Heart right ventricle (tissue), 16 donors: ENCODE results near the gene TDRD3. TPM values are rescaled to one million over a fixed set of nuclear protein-coding genes. Genes with fewer than 3 reads are reported as not detected.
"Not testable (repeated sequence)": the region's sequence is repeated elsewhere in the genome, so short reads cannot be mapped to it uniquely, and the experiment has no call there.

Experiments used
- ATAC-seq, 8 donors: fragments of 200-7000 bp; cut with Tn5 transposase; one replicate each; pipeline ENCODE4 v1.9.1; 2020; ENCODE audit warnings: mild to moderate bottlenecking in 8 of 8, moderate library complexity in 8 of 8, moderate number of reproducible peaks in 1 of 8
- DNase-seq, 2 donors: peaks; one replicate each; pipeline ENCODE4 v3.0.0-alpha.2; 2020
- H3K27ac ChIP-seq, 10 donors: fragments of 200-600 bp; sonication (generic) in 2 of 10; one replicate each; pipeline versions ENCODE4 v1.5.0 to v1.8.0; 2020 to 2022; ENCODE audit warnings: mild to moderate bottlenecking in 3 of 10
- H3K27me3 ChIP-seq, 7 donors: fragments of 200-600 bp; one replicate each; pipeline ENCODE4 v1.8.0; 2021 to 2022; ENCODE audit warnings: mild to moderate bottlenecking in 2 of 7
- H3K36me3 ChIP-seq, 9 donors: fragments of 200-600 bp; sonication (generic) in 1 of 9; one replicate each; pipeline versions ENCODE4 v1.5.0 to v1.8.0; 2020 to 2022; ENCODE audit warnings: mild to moderate bottlenecking in 2 of 9
- H3K4me1 ChIP-seq, 9 donors: fragments of 200-600 bp; sonication (generic) in 1 of 9; one replicate each; pipeline versions ENCODE4 v1.5.0 to v1.8.0; 2020 to 2022; ENCODE audit warnings: mild to moderate bottlenecking in 4 of 9
- H3K4me3 ChIP-seq, 10 donors: fragments of 200-600 bp; sonication (generic) in 2 of 10; one replicate each; pipeline versions ENCODE4 v1.5.0 to v1.8.0; 2020 to 2022; ENCODE audit warnings: mild to moderate bottlenecking in 7 of 10, moderate library complexity in 2 of 10
- H3K9me3 ChIP-seq, 11 donors: fragments of 200-600 bp in 10 of 11; sonication (generic) in 2 of 11; one replicate each; pipeline versions ENCODE4 v1.5.0 to v1.8.0; 2013 to 2022; ENCODE audit warnings: mild to moderate bottlenecking in 2 of 11, control low read depth in 1 of 11, moderate library complexity in 1 of 11
- CTCF ChIP-seq, 9 donors: fragments of 200-600 bp; sonication (generic) in 2 of 9; IDR thresholded peaks; one replicate each; pipeline versions ENCODE4 v1.5.0 to v1.8.0; 2021 to 2022; ENCODE audit warnings: antibody characterized with exemption in 9 of 9, mild to moderate bottlenecking in 5 of 9, moderate library complexity in 1 of 9
- whole genome bisulfite sequencing, 2 donors: extraction: QIAGEN DNeasy Blood & Tissue Kit; methylation state at CpG; one replicate each; pipeline ENCODE4 v1.1.7; 2013; ENCODE audit warnings: inconsistent platforms in 1 of 2; 5-methylcytosine and 5-hydroxymethylcytosine counted together
- intact Hi-C, 10 donors: fragments of 100-400 bp; cut with DNase I; formaldehyde crosslinking; loops; one replicate each; pipeline versions ENCODE4 v1.11.1 to v1.14.2; 2022
- polyA plus RNA-seq, 2 donors: library from polyadenylated mRNA; stranded (reverse); fragments of 200-250 nt; gene quantifications; one replicate each; pipeline ENCODE4 v1.2.3, GENCODE V29; 2013
- total RNA-seq, 10 donors: library from RNA; stranded (reverse); fragmentation: NEBNext Ultra II Directional in 3 of 10; extraction: Animal tissue kit (Norgen Biotek cat#: 25700) in 3 of 10; gene quantifications; one replicate each; pipeline versions ENCODE4 v1.2.1 to v1.2.4, GENCODE V29; 2021 to 2023
- donor health status: Arrhythmogenic right ventricular cardiomyopathy.
- donor health status: ischemic (EF 13 %, LVEDD 7.1; RV severe dilation, severe dysfunction).
- donor health status: healthy with polysubstance abuse.
- donor health status: DM: no; HTN: yes; CAD: no.
- donor health status: DM: no; HTN: no; CAD: no.
- donor health status: ischemic (EF 25% LVEDD 6.9; RV normal size, moderate dysfunction).
- donor health status: ischemic (EF 25% LVEDD 5.7; RV mildly dilated, moderate dysfunction).
- donor health status: healthy.
- donor health status: DM: yes; HTN: yes; CAD: no.
- donor health status: Ischemic cardiomyopathy.
- donor health status: ischemic (EF 35%, LVEDD 5.7; RV mildly dilated, moderate dysfunction).
- donor health status: nonischemic (EF 11% LVEDD 7.7; RV severe dilation, severe dysfunction).
- donor health status: DM: yes; HTN: yes; CAD: no.
- donor health status: PGD.
- donor health status: ischemic (EF 29% LVEDD 5.4; RV normal size, mild dysfunction).
- donor health status: nonischemic (EF 23%, LVEDD 6.1; RV moderate dilation, normal function).

TDRD3 gene
- total and polyA plus RNA-seq, 12 donors, result 9.8 to 60.7 (median 47.2) TPM

GRCh38 chr13:60372141-60372540, 24.9 kb upstream of the TDRD3 start:
- Histone ChIP-seq H3K27ac (no peak overlapping the region), H3K4me1 (no peaks in the 10 kb centered on the region), H3K27me3 (no peaks in the 10 kb centered on the region), H3K4me3 (no peak overlapping the region), H3K36me3 (no peaks in the 10 kb centered on the region), H3K9me3 (peaks cover 0 to 5% (median 0%) of the 10 kb centered on the region in 11 donors)
- no peak for TF ChIP-seq CTCF (IDR thresholded peaks at IDR 0.05)
- intact Hi-C loops, result no loop called here
- no peak for ATAC-seq
- 92 to 95% methylated on average over 2 of the region's 2 CpGs for WGBS, 2 donors
- no peak for DNase-seq

- WGBS, 2 donors, result 75 to 78% methylated on average over 3 of the region's 3 CpGs
- H3K36me3 ChIP-seq, DNase-seq, H3K4me3 ChIP-seq, H3K27me3 ChIP-seq, intact Hi-C loops, H3K27ac ChIP-seq, H3K4me1 ChIP-seq, H3K9me3 ChIP-seq, ATAC-seq: not testable (repeated sequence)
Measured at GRCh38 chr13:60379282-60379681, 17.7 kb upstream of the TDRD3 start.

DNA sequence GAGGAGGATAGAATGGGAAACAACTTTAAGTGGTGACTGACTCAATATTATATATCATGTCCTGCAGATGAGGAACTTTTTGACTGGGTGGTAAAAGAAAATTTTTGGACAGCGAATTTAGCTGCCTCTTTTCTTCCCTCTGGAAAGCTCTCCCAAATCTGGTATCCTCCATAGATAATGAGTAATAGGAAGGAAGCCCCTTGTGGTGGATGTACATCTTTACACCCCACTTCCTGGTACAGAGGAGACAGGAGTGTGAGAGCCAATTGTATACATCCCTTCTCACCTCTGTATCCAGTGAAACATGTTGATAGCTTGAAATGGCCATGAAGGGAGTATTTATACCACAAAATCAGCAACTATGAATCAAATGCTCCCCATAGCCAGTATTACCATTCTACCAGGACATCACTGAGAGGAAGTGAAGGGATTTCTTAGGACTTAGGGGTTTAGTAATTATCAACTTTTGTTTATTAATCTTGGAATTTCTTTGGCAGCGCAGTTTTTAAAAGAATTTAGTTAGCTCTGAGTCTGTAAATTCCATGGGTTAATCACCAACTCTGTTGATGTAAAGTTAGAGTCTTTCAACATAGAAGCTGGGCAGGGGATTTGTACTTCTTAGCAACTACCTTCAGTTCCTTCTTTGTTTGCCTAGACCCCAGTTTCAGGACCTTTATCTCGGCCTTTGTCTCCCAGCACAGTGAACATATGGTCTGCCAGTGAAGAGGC, 17.0 kb upstream of the TDRD3 start:
- no peak for TF ChIP-seq CTCF (IDR thresholded peaks at IDR 0.05)
- intact Hi-C loops, result no loop called here

DNA sequence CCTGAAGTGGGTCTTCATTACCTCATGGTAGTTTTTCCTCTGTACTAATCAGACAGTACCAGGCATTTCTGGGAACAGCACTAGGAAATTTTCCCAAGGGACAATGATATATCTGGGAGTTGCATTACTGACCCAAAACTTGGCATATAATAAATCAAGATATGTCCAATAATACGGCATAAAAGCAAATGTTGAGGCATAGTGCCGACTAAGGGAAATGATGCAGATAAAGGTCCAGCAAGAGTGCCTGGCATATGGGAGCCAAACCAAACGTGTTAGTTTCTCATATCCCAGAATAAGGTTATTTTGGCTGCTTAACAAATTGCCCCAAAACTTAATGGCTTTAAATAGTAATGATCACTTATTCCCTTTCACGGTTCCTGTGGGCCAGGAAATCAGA, 12.1 kb upstream of the TDRD3 start:
- no peaks in the 10 kb centered on the region for H3K36me3 ChIP-seq
- H3K4me1 ChIP-seq, result no peaks in the 10 kb centered on the region
- H3K4me3 ChIP-seq, result no peak overlapping the region
- ATAC-seq (no peak), DNase-seq (no peak)
- intact Hi-C loops, result no loop called here
- H3K27ac ChIP-seq, result no peak overlapping the region
- H3K9me3 ChIP-seq, result no peaks in the 10 kb centered on the region
- TF ChIP-seq CTCF (IDR thresholded peaks at IDR 0.05), result no peak
- WGBS, 2 donors, result 63 to 73% methylated on average over 4 of the region's 4 CpGs
- peaks cover 0 to 3% (median 0%) of the 10 kb centered on the region in 7 donors for H3K27me3 ChIP-seq

More for the DNA sequence above, 17.0 kb upstream of the TDRD3 start:
- H3K4me3 ChIP-seq, result no peak overlapping the region
- 88 to 94% methylated on average over 3 of the region's 3 CpGs for WGBS, 2 donors
- DNase-seq (no peak), ATAC-seq (no peak)
- peaks cover 0 to 5% (median 0%) of the 10 kb centered on the region in 11 donors for H3K9me3 ChIP-seq
- H3K4me1 ChIP-seq, result no peaks in the 10 kb centered on the region
- no peak overlapping the region for H3K27ac ChIP-seq
- no peaks in the 10 kb centered on the region for H3K36me3 ChIP-seq
- H3K27me3 ChIP-seq, result no peaks in the 10 kb centered on the region

DNA sequence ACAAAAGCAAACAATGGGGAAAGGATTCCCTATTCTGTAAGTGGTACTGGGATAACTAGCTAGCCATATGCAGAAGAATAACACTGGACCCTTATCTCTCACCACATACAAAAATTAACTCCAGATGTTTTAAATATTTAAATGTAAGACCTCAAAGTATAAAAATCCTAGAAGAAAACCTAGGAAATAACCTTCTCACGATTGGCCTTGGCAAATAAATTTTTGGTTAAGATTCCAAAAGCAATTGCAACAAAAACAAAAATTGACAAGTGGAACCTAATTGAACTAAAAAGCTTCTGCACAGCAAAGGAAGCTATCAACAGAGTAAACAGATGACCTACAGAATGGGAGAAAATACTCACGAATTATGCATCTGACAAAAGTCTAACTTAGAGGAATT, 10.8 kb upstream of the TDRD3 start:
- DNase-seq, result no peak
- H3K9me3 ChIP-seq, result no peaks in the 10 kb centered on the region
- no peak overlapping the region for H3K4me3 ChIP-seq
- no peaks in the 10 kb centered on the region for H3K4me1 ChIP-seq
- H3K36me3 ChIP-seq, result no peaks in the 10 kb centered on the region
- intact Hi-C loops, result no loop called here
- H3K27me3 ChIP-seq, result peaks cover 0 to 3% (median 0%) of the 10 kb centered on the region in 7 donors
- ATAC-seq, result no peak
- no peak overlapping the region for H3K27ac ChIP-seq
- WGBS, 2 donors, result 71 to 79% methylated on average over 2 of the region's 2 CpGs
- TF ChIP-seq CTCF (IDR thresholded peaks at IDR 0.05), result no peak
